Ureter (tissue), 1 donor: ENCODE data around the gene ACSF2. TPM values are rescaled to one million over a fixed set of nuclear protein-coding genes. Genes with fewer than 3 reads are reported as not detected.

Experiments used
- DNase-seq: peaks from one replicate; pipeline ENCODE4 v3.0.0-alpha.2; 2020; ENCODE audit warnings: low spot score
- total RNA-seq: library from RNA; stranded (reverse); gene quantifications from one replicate; pipeline ENCODE4 v1.2.4, GENCODE V29; 2023
- donor health status: DM: yes; HTN: yes; CAD: no.

Gene ACSF2
- total RNA-seq, 1 donor from 2014 or later, result 172 TPM

GRCh38 chr17:50440172-50440837 is 14.3 kb downstream of the ACSF2 start:
- no peak for DNase-seq

GRCh38 chr17:50440838-50441829 is 15.1 kb downstream of the ACSF2 start:
- DNase-seq, result no peak

- DNase-seq, result no peak
Measured at GRCh38 chr17:50443505-50443974, 17.5 kb downstream of the ACSF2 start.

- DNase-seq, result no peak
Measured at GRCh38 chr17:50444841-50445715, 19.1 kb downstream of the ACSF2 start.

- no peak for DNase-seq
Measured at GRCh38 chr17:50445730-50446325, 19.8 kb downstream of the ACSF2 start.

- no peak for DNase-seq
Measured at GRCh38 chr17:50447870-50448595, 22.0 kb downstream of the ACSF2 start.

DNA sequence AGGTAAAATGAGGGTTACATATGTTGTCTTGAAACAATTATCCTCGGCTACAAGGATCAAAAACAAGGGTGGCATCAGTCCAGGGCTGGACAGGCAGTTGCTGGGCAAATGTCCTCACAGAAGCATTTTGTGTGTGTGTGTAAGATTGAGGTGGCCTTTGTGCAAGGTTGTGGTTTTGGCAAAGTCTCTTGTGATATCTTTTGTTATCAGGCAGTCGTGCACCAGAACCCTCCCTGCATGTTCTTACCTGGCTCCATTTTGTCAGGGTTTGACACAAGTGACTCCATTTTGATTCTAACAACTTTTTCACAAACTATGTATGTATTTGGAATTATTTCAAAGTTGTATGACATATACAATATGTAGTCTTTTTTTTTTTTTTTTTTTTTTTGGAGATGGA is 22.6 kb downstream of the ACSF2 start:
- DNase-seq, result no peak

GRCh38 chr17:50451943-50452629 is 26.1 kb downstream of the ACSF2 start:
- DNase-seq, result no peak

DNA sequence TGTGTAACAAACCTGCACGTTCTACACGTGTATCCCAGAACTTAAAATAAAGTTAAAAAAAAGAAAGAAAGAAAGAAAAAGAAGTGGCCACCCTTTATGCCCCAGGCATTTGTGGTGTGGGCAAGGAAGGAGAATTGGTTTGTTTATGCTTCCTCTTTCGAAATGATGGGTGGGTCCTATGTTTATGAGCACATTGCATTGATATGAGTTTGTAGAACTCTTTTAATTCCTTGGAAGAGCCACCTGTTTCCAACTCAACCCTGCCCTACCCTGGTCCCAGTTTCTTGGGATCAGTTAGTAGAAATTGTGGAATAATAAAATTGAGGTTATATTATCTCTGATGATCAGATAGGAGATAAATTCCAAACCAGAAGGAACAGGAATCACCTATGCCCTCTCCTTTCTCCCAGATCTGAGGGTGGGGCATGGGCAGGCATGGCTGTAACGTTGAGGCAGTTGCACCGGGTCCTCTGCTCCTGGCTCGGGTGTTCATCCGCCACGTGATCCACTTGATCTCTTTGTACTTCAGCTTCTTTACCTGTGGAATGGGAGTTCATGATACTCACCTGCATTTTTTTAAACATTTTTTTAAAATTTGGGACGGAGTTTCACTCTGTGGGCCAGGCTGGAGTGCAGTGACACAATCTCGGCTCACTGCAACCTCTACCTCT is 26.7 kb downstream of the ACSF2 start:
- DNase-seq, result no peak

DNA sequence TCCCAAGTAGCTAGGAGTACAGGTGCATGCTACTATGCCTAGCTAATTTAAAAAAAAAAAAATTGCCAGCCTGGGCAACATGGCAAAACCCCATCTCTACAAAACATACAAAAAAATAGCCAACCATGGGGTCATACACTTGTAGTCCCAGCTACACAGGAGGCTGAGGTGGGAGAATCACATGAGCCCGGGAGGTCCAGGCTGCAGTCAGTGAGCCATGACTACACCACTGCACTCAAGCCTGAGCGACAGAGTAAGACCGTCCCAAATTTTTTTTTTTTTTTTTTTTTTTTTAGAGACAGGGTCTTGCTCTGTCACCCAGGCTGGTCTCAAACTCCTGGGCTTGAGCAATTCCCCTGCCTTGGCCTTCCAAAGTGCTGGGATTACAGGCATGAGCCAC is 27.9 kb downstream of the ACSF2 start:
- no peak for DNase-seq

DNA sequence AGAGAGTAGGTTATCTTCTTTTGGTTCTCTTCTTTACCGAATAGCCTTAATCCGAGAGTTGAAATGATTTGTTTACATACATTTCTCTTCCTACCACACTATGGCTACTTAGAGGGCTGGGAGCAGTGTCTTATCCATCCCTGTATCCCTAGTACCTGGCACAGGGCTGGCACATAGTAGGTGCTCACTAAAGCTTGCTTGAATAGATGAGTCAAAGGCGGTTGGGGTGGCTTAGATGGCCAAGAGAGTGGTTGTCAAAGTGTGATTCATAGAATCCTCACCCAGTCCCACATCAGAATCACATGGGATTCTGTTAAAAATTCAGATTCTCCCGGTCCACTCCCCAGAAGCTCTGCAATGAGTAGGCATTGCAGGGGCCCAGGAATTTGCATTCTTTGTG is 31.6 kb downstream of the ACSF2 start:
- DNase-seq, result no peak

DNA sequence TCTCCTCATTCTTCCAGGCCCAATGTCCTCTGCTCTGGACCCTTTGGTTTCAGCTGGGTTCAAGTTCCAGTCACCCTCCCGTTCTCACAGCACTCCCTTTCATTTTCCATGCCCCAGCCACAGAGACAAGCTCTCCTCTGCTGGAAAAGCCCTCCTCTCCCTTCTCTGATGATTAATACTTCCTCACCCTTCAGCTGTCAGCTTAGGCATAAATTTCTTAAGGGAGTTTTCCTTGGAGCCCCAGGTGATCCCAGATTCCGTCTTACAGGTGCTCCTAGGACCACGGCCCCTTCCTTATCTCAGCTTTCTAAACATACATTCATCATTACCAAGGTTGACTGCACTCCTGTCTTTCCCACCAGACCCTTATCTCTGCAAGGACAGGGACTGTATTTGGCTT is 32.3 kb downstream of the ACSF2 start:
- DNase-seq, result no peak

DNA sequence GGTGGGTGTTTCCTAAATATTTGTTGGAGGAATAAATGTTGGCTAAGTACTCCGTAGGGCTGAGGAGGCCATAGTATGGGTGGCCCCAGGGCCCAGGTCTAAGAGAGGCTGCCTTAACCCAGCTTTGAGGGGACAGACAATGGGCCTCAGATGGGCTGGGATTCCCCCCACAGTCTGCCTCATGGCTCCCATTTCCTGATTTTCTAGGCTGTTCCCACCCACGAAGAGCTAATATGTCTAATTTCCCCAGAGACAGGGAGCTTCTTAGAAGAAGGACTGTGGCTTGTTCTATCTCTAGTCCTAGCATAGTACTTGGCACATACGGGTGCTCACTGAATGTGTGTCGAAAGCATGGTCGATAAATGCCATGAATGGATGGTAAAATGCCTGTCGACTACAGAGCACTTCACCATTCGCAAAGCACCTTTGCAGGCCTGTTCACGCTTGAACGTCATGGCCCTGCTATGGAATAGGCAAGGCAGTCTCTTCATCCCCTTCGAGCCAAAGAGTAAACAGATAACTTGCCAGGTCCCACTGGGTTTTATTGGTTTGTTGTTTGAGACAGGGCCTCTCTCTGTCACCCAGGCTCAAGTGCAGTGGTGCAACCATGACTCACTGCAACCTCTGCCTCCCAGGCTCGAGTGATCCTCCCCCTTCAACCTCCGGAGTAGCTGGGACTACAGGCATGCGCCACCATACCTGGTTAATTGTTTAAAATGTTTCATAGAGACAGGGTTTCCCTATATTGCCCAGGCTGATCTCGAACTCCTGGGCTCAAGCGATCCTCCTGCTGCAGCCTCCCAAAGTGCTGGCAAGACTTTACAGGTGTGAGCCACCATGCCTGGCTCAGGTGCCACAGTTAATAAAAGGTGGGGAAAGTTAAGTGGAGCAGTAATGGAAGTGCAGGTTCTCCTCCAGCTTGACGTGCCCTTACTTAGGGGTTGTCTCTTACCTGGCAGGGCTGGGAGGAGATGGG is 33.0 kb downstream of the ACSF2 start:
- no peak for DNase-seq

DNA sequence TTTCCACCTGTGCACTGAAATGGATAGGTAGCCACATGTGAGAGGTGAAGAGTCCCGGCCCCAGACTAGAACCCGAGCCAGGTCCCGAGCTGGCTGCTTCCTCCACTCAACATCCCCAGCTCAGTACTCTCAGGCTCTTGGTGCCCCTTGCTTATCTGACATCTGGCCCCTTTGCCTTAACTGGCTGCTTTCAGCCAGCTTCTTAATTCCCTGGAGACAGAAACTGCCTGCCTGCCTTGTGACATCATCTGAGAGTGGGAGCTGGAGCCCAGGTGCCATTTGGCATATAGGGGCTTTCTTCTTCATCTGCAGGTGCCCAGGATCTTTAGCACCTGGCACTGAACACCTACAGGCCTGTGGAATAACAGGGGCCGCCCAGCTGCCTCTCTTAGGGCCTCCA is 33.7 kb downstream of the ACSF2 start:
- DNase-seq, result no peak

- no peak for DNase-seq
Measured at GRCh38 chr17:50460831-50461526, 35.0 kb downstream of the ACSF2 start.

- DNase-seq, result no peak
Measured at GRCh38 chr17:50461550-50462132, 35.6 kb downstream of the ACSF2 start.

DNA sequence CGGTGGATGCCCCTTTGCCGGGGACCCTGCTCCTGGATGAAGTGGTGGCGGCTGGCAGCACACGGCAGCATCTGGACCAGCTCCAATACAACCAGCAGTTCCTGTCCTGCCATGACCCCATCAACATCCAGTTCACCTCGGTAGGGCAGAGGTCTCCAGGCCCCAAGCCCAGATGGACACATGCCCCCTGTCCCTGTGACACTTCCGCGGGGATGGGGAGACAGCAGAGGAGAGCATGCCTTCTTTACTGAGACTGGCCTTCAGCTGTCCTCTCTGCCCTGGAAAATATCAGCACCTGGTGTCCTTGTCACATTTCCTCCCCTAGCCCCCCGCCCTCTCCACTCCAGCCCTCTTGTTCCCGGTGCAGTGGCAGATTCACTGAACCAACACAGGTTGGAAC is 36.4 kb downstream of the ACSF2 start:
- no peak for DNase-seq
